Superior temporal gyrus (tissue), 1 donor: ENCODE results near the gene UBTF.

ENCODE experiments used
- DNase-seq: peaks from one replicate; pipeline ENCODE4 v3.0.0-alpha.2; 2016; ENCODE audit errors: extremely low spot score

The UBTF gene

GRCh38 chr17:44213403-44214229 is 5.9 kb downstream of the UBTF start:
- no peak for DNase-seq

- DNase-seq, result no peak
These were observed 6.7 kb downstream of the UBTF start for GRCh38 chr17:44212507-44213402.

GRCh38 chr17:44211281-44212265 is 7.9 kb downstream of the UBTF start:
- no peak for DNase-seq

- DNase-seq, result peak; percentile 84
These were observed 8.9 kb downstream of the UBTF start for GRCh38 chr17:44210342-44211192.

- DNase-seq, result no peak
These were observed 9.6 kb downstream of the UBTF start for GRCh38 chr17:44209786-44210341.

- DNase-seq, result no peak
These were observed 11.7 kb downstream of the UBTF start for GRCh38 chr17:44207743-44208142.

- no peak for DNase-seq
These were observed 12.2 kb downstream of the UBTF start for GRCh38 chr17:44207319-44207718.

GRCh38 chr17:44206825-44207155 is 12.7 kb downstream of the UBTF start:
- no peak for DNase-seq

- DNase-seq, result no peak
These were observed 13.3 kb downstream of the UBTF start for GRCh38 chr17:44205962-44206824.

GRCh38 chr17:44204441-44204882 is 15.0 kb downstream of the UBTF start:
- no peak for DNase-seq

GRCh38 chr17:44203731-44204440 is 15.6 kb downstream of the UBTF start:
- peak; percentile 38 for DNase-seq

GRCh38 chr17:44202756-44203155 is 16.7 kb downstream of the UBTF start:
- no peak for DNase-seq

- no peak for DNase-seq
These were observed 18.9 kb downstream of the UBTF start for GRCh38 chr17:44200478-44201155.

GRCh38 chr17:44199553-44200477 is 19.7 kb downstream of the UBTF start, which contains the start of gene ATXN7L3:
TSS of gene ATXN7L3 (minus strand) at chr17:44199884. CDS start at chr17:44198070, 1,814 bp downstream.
- DNase-seq, result peak; percentile 86

GRCh38 chr17:44198721-44199552 is 20.5 kb downstream of the UBTF start:
- DNase-seq, result no peak
